GM23338 (cell line): ENCODE results near the gene PIM3. TPM values are rescaled to one million over a fixed set of nuclear protein-coding genes. Genes with fewer than 3 reads are reported as not detected.

Experiments used
- ATAC-seq: fragments of 200-7000 bp; cut with Tn5 transposase; 3 replicates; pipeline ENCODE4 v1.9.1; 2020
- DNase-seq: peaks from one replicate; pipeline ENCODE4 v3.0.0-alpha.2; 2015; ENCODE audit warnings: low spot score
- H2AFZ ChIP-seq: fragments of 200-600 bp; sonication (generic); 2 replicates; pipeline ENCODE4 v1.8.0; 2016; ENCODE audit warnings: antibody characterized with exemption, mild to moderate bottlenecking, moderate library complexity
- H3F3A ChIP-seq: fragments of 200-600 bp; sonication (generic); replicated peaks from 2 replicates; pipeline ENCODE4 v1.8.0; 2017; ENCODE audit warnings: antibody characterized with exemption, mixed run types, low read depth
- H3K27ac ChIP-seq: fragments of 200-600 bp; sonication (generic); 2 replicates; pipeline ENCODE4 v1.6.1; 2016; ENCODE audit warnings: low read depth
- H3K27me3 ChIP-seq: fragments of 200-600 bp; sonication (generic); 2 replicates; pipeline ENCODE4 v1.8.0; 2016; ENCODE audit warnings: mild to moderate bottlenecking, mixed run types, moderate library complexity; ENCODE audit not compliant: insufficient read depth
- H3K36me3 ChIP-seq: fragments of 200-600 bp; sonication (generic); 2 replicates; pipeline ENCODE4 v1.8.0; 2016; ENCODE audit warnings: mild to moderate bottlenecking; ENCODE audit not compliant: insufficient read depth
- H3K4me1 ChIP-seq: fragments of 200-600 bp; sonication (generic); 2 replicates; pipeline ENCODE4 v1.8.0; 2016; ENCODE audit warnings: mild to moderate bottlenecking, moderate library complexity; ENCODE audit not compliant: insufficient read depth
- H3K4me2 ChIP-seq: fragments of 200-600 bp; sonication (generic); 2 replicates; pipeline ENCODE4 v1.7.1; 2017; ENCODE audit warnings: mixed run types
- H3K4me3 ChIP-seq: fragments of 200-600 bp; sonication (generic); 2 replicates; pipeline ENCODE4 v1.6.1; 2016; ENCODE audit warnings: mixed run types
- H3K79me2 ChIP-seq: fragments of 200-600 bp; sonication (generic); replicated peaks from 2 replicates; pipeline ENCODE4 v1.8.0; 2017; ENCODE audit warnings: mild to moderate bottlenecking; ENCODE audit not compliant: insufficient read depth
- H3K9me2 ChIP-seq: fragments of 200-600 bp; sonication (generic); 2 replicates; pipeline ENCODE4 v1.8.0; 2017; ENCODE audit not compliant: insufficient read depth
- H4K20me1 ChIP-seq: fragments of 200-600 bp; sonication (generic); replicated peaks from 2 replicates; pipeline ENCODE4 v1.8.0; 2017; ENCODE audit warnings: mild to moderate bottlenecking; ENCODE audit not compliant: insufficient read depth
- H3K27ac Mint-ChIP-seq: 2 replicates; pipeline ENCODE4 v1.8.0; 2020; ENCODE audit warnings: inconsistent platforms, mild to moderate bottlenecking, moderate library complexity, mixed read lengths
- H3K27me3 Mint-ChIP-seq: 3 replicates; pipeline ENCODE4 v1.8.0; 2022; ENCODE audit warnings: low read depth, mild to moderate bottlenecking, moderate library complexity, mixed read lengths, inconsistent platforms; ENCODE audit not compliant: insufficient read depth, poor library complexity
- H3K36me3 Mint-ChIP-seq: 3 replicates; pipeline ENCODE4 v1.8.0; 2021; ENCODE audit warnings: low read depth, mild to moderate bottlenecking, inconsistent platforms, moderate library complexity, mixed read lengths
- H3K4me1 Mint-ChIP-seq: 3 replicates; pipeline ENCODE4 v1.8.0; 2020; ENCODE audit warnings: mild to moderate bottlenecking, inconsistent platforms, mixed read lengths
- H3K4me3 Mint-ChIP-seq: 3 replicates; pipeline ENCODE4 v1.8.0; 2021; ENCODE audit warnings: moderate library complexity, mild to moderate bottlenecking, inconsistent platforms, mixed read lengths
- H3K9me3 Mint-ChIP-seq: 3 replicates; pipeline ENCODE4 v1.8.0; 2020; ENCODE audit warnings: moderate library complexity, mild to moderate bottlenecking, inconsistent platforms, mixed read lengths
- CREB1 ChIP-seq: fragments of 250-450 bp; sonication (Bioruptor Pico); IDR thresholded peaks from 2 replicates; pipeline ENCODE4 v1.5.0; 2020; ENCODE audit warnings: low read depth, mild to moderate bottlenecking, moderate library complexity
- CTCF ChIP-seq, 2 experiments: fragments of 200-600 bp in 1 of 2; sonication (generic) in 1 of 2; conservative IDR thresholded peaks; 2 replicates each; pipeline versions ENCODE4 v1.5.1 to v1.6.1; 2016 to 2017; ENCODE audit warnings: antibody characterized with exemption in 2 of 2, low read depth in 2 of 2, mild to moderate bottlenecking in 2 of 2, moderate library complexity in 1 of 2
- ETS1 ChIP-seq: IDR thresholded peaks from 2 replicates; pipeline ENCODE4 v1.6.1; 2016; ENCODE audit warnings: antibody characterized with exemption
- EZH2 ChIP-seq: fragments of 200-600 bp; sonication (generic); IDR thresholded peaks from one replicate; pipeline ENCODE4 v1.8.0; 2017; ENCODE audit warnings: antibody characterized with exemption, mild to moderate bottlenecking, low read depth; ENCODE audit not compliant: unreplicated experiment
- EZH2phosphoT487 ChIP-seq: fragments of 200-600 bp; sonication (generic); IDR thresholded peaks from one replicate; pipeline ENCODE4 v1.8.1; 2018; ENCODE audit warnings: antibody characterized with exemption; ENCODE audit not compliant: unreplicated experiment
- JUNB ChIP-seq: IDR thresholded peaks from one replicate; pipeline ENCODE4 v1.6.1; 2016; ENCODE audit warnings: antibody characterized with exemption; ENCODE audit not compliant: unreplicated experiment
- NANOG ChIP-seq: IDR thresholded peaks from 2 replicates; pipeline ENCODE4 v1.6.1; 2016; ENCODE audit warnings: antibody characterized with exemption, borderline replicate concordance
- POLR2AphosphoS5 ChIP-seq: IDR thresholded peaks from 2 replicates; pipeline ENCODE4 v1.6.1; 2016; ENCODE audit warnings: antibody characterized with exemption, low read depth
- REST ChIP-seq: IDR thresholded peaks from one replicate; pipeline ENCODE4 v1.6.1; 2018; ENCODE audit warnings: antibody characterized with exemption; ENCODE audit not compliant: unreplicated experiment
- STAT1 ChIP-seq: IDR thresholded peaks from one replicate; pipeline ENCODE4 v1.6.1; 2016; ENCODE audit warnings: antibody characterized with exemption; ENCODE audit not compliant: unreplicated experiment
- ZNF114 ChIP-seq: fragments of 250-450 bp; sonication (Bioruptor Pico); IDR thresholded peaks from 2 replicates; pipeline ENCODE4 v1.5.0; 2020; ENCODE audit warnings: mild to moderate bottlenecking, moderate library complexity
- ZNF331 ChIP-seq: fragments of 250-450 bp; sonication (Bioruptor Pico); IDR thresholded peaks from 2 replicates; pipeline ENCODE4 v1.5.0; 2020; ENCODE audit warnings: low read depth, mild to moderate bottlenecking, moderate library complexity
- ZNF462 ChIP-seq: fragments of 250-450 bp; sonication (Bioruptor Pico); IDR thresholded peaks from 2 replicates; pipeline ENCODE4 v1.5.0; 2020; ENCODE audit warnings: mild to moderate bottlenecking, moderate library complexity
- polyA plus RNA-seq: library from polyadenylated mRNA; unstranded; fragments of >200 nt; fragmentation: Nextera tagmentation; extraction: Ambion mirVana; gene quantifications from 2 replicates; pipeline ENCODE4 v1.2.1, GENCODE V29; 2016
- total RNA-seq: library from RNA; depleted of rRNA; stranded (reverse); fragments of >200 nt; shearing (Covaris generic); gene quantifications from 2 replicates; pipeline ENCODE4 v1.2.3, GENCODE V29; 2014

PIM3 gene
- total and polyA plus RNA-seq, 2 experiments from 2014 or later, result 17.7 to 37.3 TPM

- Histone ChIP-seq H3K9me2 (no peaks in the 10 kb centered on the region), H3K4me1 (peaks cover 10% of the 10 kb centered on the region; the same call in 1 of the 2 replicates), H3K36me3 (no peaks in the 10 kb centered on the region), H3K27me3 (no peaks in the 10 kb centered on the region), H4K20me1 (no peaks in the 10 kb centered on the region), H2AFZ (no peak overlapping the region), H3K79me2 (no peaks in the 10 kb centered on the region), H3K27ac (no peak overlapping the region), H3K4me2 (no peak overlapping the region), H3F3A (0 out of 2 replicates have a peak, but pooled peaks cover 2% of the 10 kb centered on the region), H3K4me3 (no peak overlapping the region)
- H3K4me3 Mint-ChIP-seq, result no peak overlapping the region
- no peak for TF ChIP-seq EZH2
- TF ChIP-seq CREB1 (CRISPR knock-in tag), result no peak
- no peak for TF ChIP-seq ZNF331 (CRISPR knock-in tag)
- TF ChIP-seq ZNF114 (CRISPR knock-in tag), result no peak
- TF ChIP-seq STAT1, result no peak
- TF ChIP-seq POLR2AphosphoS5, result no peak
- no peak for TF ChIP-seq REST
- no peak for TF ChIP-seq CTCF (conservative IDR thresholded peaks at IDR 0.05; ENCODE audit: low read depth in 2 of 2)
- no peak for TF ChIP-seq ZNF462
- TF ChIP-seq ETS1, result no peak
- no peak for TF ChIP-seq NANOG
- TF ChIP-seq EZH2phosphoT487, result no peak
- TF ChIP-seq JUNB, result no peak
- no peak for DNase-seq
- H3K9me3 Mint-ChIP-seq, result no peaks in the 10 kb centered on the region
- ATAC-seq, result no peak
- peaks cover 18% of the 10 kb centered on the region for H3K4me1 Mint-ChIP-seq
- H3K27ac Mint-ChIP-seq, result no peak overlapping the region
- peaks cover 3% of the 10 kb centered on the region for H3K27me3 Mint-ChIP-seq
- H3K36me3 Mint-ChIP-seq, result no peaks in the 10 kb centered on the region
Observed at GRCh38 chr22:49949914-49950292, 10.7 kb upstream of the PIM3 start.
